HepG2 (cell line): ENCODE data around the gene PCGF6. TPM values are rescaled to one million over a fixed set of nuclear protein-coding genes. Genes with fewer than 3 reads are reported as not detected.
A peak's percentile ranks its signal among the peaks of the same experiment; 100 is the strongest.

Source experiments
- ARID4A ChIP-seq: sonication (generic); formaldehyde crosslinking; IDR thresholded peaks from 2 replicates; pipeline ENCODE4 v1.5.0; 2020; ENCODE audit warnings: mild to moderate bottlenecking, missing genetic modification reagents, borderline replicate concordance
- BCL6 ChIP-seq: IDR thresholded peaks from 2 replicates; pipeline ENCODE4 v1.6.1; 2016; ENCODE audit warnings: missing genetic modification reagents, missing compliant biosample characterization
- IRX3 ChIP-seq: sonication (generic); formaldehyde crosslinking; IDR thresholded peaks from 2 replicates; pipeline ENCODE4 v1.8.1; 2023; ENCODE audit warnings: mild to moderate bottlenecking, low read depth, missing genetic modification reagents, borderline replicate concordance
- MAFF ChIP-seq: IDR thresholded peaks from 2 replicates; pipeline ENCODE4 v1.6.1; 2011; ENCODE audit warnings: low read depth, low read length, improper control_type of control experiment
- MIER2 ChIP-seq: IDR thresholded peaks from 2 replicates; pipeline ENCODE4 v1.6.1; 2016; ENCODE audit warnings: missing biosample characterization, missing genetic modification reagents
- MTF2 ChIP-seq: sonication (generic); formaldehyde crosslinking; IDR thresholded peaks from 2 replicates; pipeline ENCODE4 v1.5.0; 2020; ENCODE audit warnings: missing genetic modification reagents, borderline replicate concordance
- MXD4 ChIP-seq: IDR thresholded peaks from 2 replicates; pipeline ENCODE4 v1.6.1; 2016; ENCODE audit warnings: mild to moderate bottlenecking, missing biosample characterization, missing genetic modification reagents
- MZF1 ChIP-seq: sonication (generic); formaldehyde crosslinking; IDR thresholded peaks from 2 replicates; pipeline ENCODE4 v1.8.1; 2023; ENCODE audit warnings: mild to moderate bottlenecking, missing genetic modification reagents, borderline replicate concordance
- RCOR2 ChIP-seq: IDR thresholded peaks from 2 replicates; pipeline ENCODE4 v1.6.1; 2016; ENCODE audit warnings: missing biosample characterization, missing genetic modification reagents
- TRIM24 ChIP-seq: sonication (generic); formaldehyde crosslinking; IDR thresholded peaks from 2 replicates; pipeline ENCODE4 v1.8.0; 2022; ENCODE audit warnings: mild to moderate bottlenecking, missing genetic modification reagents
- ZBTB44 ChIP-seq: sonication (generic); formaldehyde crosslinking; IDR thresholded peaks from 2 replicates; pipeline ENCODE4 v1.4.0; 2020; ENCODE audit warnings: missing genetic modification reagents
- ZNF253 ChIP-seq: sonication (generic); formaldehyde crosslinking; IDR thresholded peaks from 2 replicates; pipeline ENCODE4 v1.8.0; 2022; ENCODE audit warnings: mild to moderate bottlenecking, missing genetic modification reagents, borderline replicate concordance
- ZNF430 ChIP-seq: sonication (generic); formaldehyde crosslinking; IDR thresholded peaks from 2 replicates; pipeline ENCODE4 v1.9.0; 2021; ENCODE audit warnings: mild to moderate bottlenecking, missing genetic modification reagents
- ZNF431 ChIP-seq: sonication (generic); formaldehyde crosslinking; IDR thresholded peaks from 2 replicates; pipeline ENCODE4 v1.9.0; 2022; ENCODE audit warnings: missing genetic modification reagents, low read depth, mild to moderate bottlenecking, borderline replicate concordance
- ZNF556 ChIP-seq: sonication (generic); formaldehyde crosslinking; IDR thresholded peaks from 2 replicates; pipeline ENCODE4 v1.4.0; 2020; ENCODE audit warnings: mild to moderate bottlenecking, missing genetic modification reagents, borderline replicate concordance
- ZNF83 ChIP-seq: sonication (generic); formaldehyde crosslinking; IDR thresholded peaks from 2 replicates; pipeline ENCODE4 v1.4.0; 2020; ENCODE audit warnings: missing genetic modification reagents, mild to moderate bottlenecking, borderline replicate concordance
- polyA plus RNA-seq, 8 experiments: library from polyadenylated mRNA; depleted of rRNA in 3 of 8; stranded (reverse) in 7 of 8; unstranded in 1 of 8; fragments of >200 nt; fragmentation: Illumina TruSeq in 4 of 8; extraction: Trizol in 4 of 8; gene quantifications; 2 replicates each; pipeline versions ENCODE4 v1.2.1 to v1.2.3, GENCODE V29; 2011 to 2016; ENCODE audit warnings: low read depth in 4 of 8, missing spikeins in 1 of 8, mixed read lengths in 1 of 8; ENCODE audit not compliant: insufficient read depth in 1 of 8
- total RNA-seq, 5 experiments: library from RNA; depleted of rRNA; stranded (reverse); fragments of >200 nt; fragmentation: Illumina TruSeq; extraction: Trizol; gene quantifications; 2 replicates each; pipeline ENCODE4 v1.2.3, GENCODE V29; 2016; ENCODE audit warnings: low read depth in 1 of 5
- TF ChIP-seq, protein P1 (sequence below): sonication (generic); formaldehyde crosslinking; IDR thresholded peaks from 2 replicates; pipeline ENCODE4 v1.8.1; 2022; ENCODE audit warnings: low read depth, mild to moderate bottlenecking, missing genetic modification reagents

The PCGF6 gene
- total and polyA plus RNA-seq, 2 of the 13 experiments (the other 11 are each of a cell fraction or from before 2014, with no cell fraction given) = 5.2 to 19.4 TPM

- TF ChIP-seq ZBTB44 = peak; percentile 81; the same call in 1 of the 2 replicates
- peak; percentile 96; the same call in 1 of the 2 replicates for TF ChIP-seq ARID4A (CRISPR knock-in tag)
- peak; percentile 74; the same call in 1 of the 2 replicates for TF ChIP-seq ZNF253 (CRISPR knock-in tag)
- peak; percentile 62; the same call in 1 of the 2 replicates for TF ChIP-seq ZNF431
- TF ChIP-seq MTF2 (CRISPR knock-in tag) = no peak
- TF ChIP-seq MIER2 (CRISPR knock-in tag) = peak; percentile 63; the same call in 1 of the 2 replicates
- TF ChIP-seq IRX3 = peak; percentile 77; the same call in 1 of the 2 replicates
- TF ChIP-seq MXD4 (CRISPR knock-in tag) = peak; percentile 36
- TF ChIP-seq ZNF430 = peak; percentile 53; the same call in 1 of the 2 replicates
- TF ChIP-seq ZNF83 (CRISPR knock-in tag) = no peak; the same call in 1 of the 2 replicates
- TF ChIP-seq ZNF556 = peak; percentile 68; the same call in 1 of the 2 replicates
- TF ChIP-seq BCL6 (CRISPR knock-in tag) = no peak; the same call in 1 of the 2 replicates
- TF ChIP-seq, protein P1, sequence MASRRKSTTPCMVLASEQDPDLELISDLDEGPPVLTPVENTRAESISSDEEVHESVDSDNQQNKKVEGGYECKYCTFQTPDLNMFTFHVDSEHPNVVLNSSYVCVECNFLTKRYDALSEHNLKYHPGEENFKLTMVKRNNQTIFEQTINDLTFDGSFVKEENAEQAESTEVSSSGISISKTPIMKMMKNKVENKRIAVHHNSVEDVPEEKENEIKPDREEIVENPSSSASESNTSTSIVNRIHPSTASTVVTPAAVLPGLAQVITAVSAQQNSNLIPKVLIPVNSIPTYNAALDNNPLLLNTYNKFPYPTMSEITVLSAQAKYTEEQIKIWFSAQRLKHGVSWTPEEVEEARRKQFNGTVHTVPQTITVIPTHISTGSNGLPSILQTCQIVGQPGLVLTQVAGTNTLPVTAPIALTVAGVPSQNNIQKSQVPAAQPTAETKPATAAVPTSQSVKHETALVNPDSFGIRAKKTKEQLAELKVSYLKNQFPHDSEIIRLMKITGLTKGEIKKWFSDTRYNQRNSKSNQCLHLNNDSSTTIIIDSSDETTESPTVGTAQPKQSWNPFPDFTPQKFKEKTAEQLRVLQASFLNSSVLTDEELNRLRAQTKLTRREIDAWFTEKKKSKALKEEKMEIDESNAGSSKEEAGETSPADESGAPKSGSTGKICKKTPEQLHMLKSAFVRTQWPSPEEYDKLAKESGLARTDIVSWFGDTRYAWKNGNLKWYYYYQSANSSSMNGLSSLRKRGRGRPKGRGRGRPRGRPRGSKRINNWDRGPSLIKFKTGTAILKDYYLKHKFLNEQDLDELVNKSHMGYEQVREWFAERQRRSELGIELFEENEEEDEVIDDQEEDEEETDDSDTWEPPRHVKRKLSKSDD (CRISPR knock-in tag) = peak; percentile 86; the same call in 1 of the 2 replicates
- TF ChIP-seq TRIM24 = no peak
- no peak for TF ChIP-seq RCOR2 (CRISPR knock-in tag)
- no peak for TF ChIP-seq MAFF
- no peak for TF ChIP-seq MZF1 (CRISPR knock-in tag)
Observed at GRCh38 chr10:103367782-103368518, 17.0 kb upstream of the PCGF6 start, which contains the start of gene TAF5 (continued).
